Activated CD8-positive, alpha-beta T cell treated with anti-CD3 and anti-CD28 coated beads, Interleukin-2, amount 10 ng/mL, durations not matched to agents 7 days and 5 days (primary cell): ENCODE measurements around the gene TFEB. TPM values are rescaled to one million over a fixed set of nuclear protein-coding genes. Genes with fewer than 3 reads are reported as not detected.

ENCODE experiments used
- ATAC-seq: fragments of 150-1000 bp; cut with Tn5 transposase; one replicate; pipeline ENCODE4 v1.10.0; 2021; ENCODE audit warnings: moderate library complexity
- CTCF ChIA-PET: fragments of 350-600 bp; sonication (Branson Sonifier 250); formaldehyde crosslinking; loops from one replicate; lab custom pipeline; 2021; ENCODE audit warnings: antibody characterized with exemption; lab: Charles Lee
- POLR2A ChIA-PET: fragments of 350-600 bp; sonication (Branson Sonifier 250); formaldehyde crosslinking; loops from one replicate; lab custom pipeline; 2021; ENCODE audit warnings: antibody characterized with exemption; lab: Charles Lee
- DNase-seq: peaks from one replicate; pipeline ENCODE4 v3.0.0-alpha.2; 2020
- H3K27ac Mint-ChIP-seq: one replicate; pipeline ENCODE4 v1.8.0; 2021; ENCODE audit warnings: mild to moderate bottlenecking, mixed read lengths
- H3K27me3 Mint-ChIP-seq: one replicate; pipeline ENCODE4 v1.8.0; 2021; ENCODE audit warnings: low read depth, mixed read lengths
- H3K36me3 Mint-ChIP-seq: one replicate; pipeline ENCODE4 v1.8.0; 2021; ENCODE audit warnings: low read depth, mixed read lengths
- H3K4me1 Mint-ChIP-seq: one replicate; pipeline ENCODE4 v1.8.0; 2021; ENCODE audit warnings: low read depth, mixed read lengths
- H3K4me3 Mint-ChIP-seq: one replicate; pipeline ENCODE4 v1.8.0; 2021; ENCODE audit warnings: mild to moderate bottlenecking, mixed read lengths
- H3K9me3 Mint-ChIP-seq: one replicate; pipeline ENCODE4 v1.8.0; 2022; ENCODE audit warnings: mixed read lengths; ENCODE audit not compliant: insufficient read depth
- total RNA-seq, 2 experiments: library from RNA; stranded (reverse); gene quantifications; one replicate each; pipeline ENCODE4 v1.2.3, GENCODE V29; 2021

The TFEB gene
- total RNA-seq, 2 experiments from 2014 or later: 18.5 to 21.2 TPM

- Mint-ChIP-seq H3K9me3 (no peaks in the 10 kb centered on the region), H3K36me3 (no peaks in the 10 kb centered on the region), H3K27me3 (peaks cover 2% of the 10 kb centered on the region), H3K4me3 (no peak overlapping the region), H3K4me1 (peaks cover 17% of the 10 kb centered on the region), H3K27ac (no peak overlapping the region)
- CTCF ChIA-PET: interaction anchor here (1.2 to 3.0 kb wide), 4 partner anchors 78 to 313 kb away, joined by 3 to 24 read pairs (median 8); no protein-coding TSS in a partner anchor
- DNase-seq (no peak), ATAC-seq (no peak)
- POLR2A ChIA-PET: no interaction called here
These were observed 55.0 kb downstream of the TFEB start for GRCh38 chr6:41680182-41680965.

DNA sequence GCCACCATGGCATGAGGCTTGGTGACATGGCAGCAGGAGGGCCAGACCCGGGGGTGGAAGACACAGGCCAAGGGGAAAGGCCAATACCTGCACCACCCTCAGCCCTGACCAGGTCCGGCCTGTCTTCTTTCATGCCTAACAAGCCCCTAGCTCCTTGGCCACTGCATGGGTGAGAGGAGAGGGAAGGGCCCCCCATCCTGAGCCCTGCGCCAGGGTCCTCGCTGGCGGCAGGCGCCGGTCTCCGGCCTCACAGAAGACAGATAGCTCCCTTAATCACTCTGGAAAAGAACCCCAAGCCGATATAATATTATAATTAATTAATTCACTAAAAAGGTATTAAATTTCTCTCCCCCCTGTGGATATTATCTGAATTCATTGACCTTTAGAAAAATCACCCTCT, 55.7 kb downstream of the TFEB start:
- Mint-ChIP-seq H3K36me3 (no peaks in the 10 kb centered on the region), H3K4me3 (no peak overlapping the region), H3K4me1 (peaks cover 17% of the 10 kb centered on the region), H3K27me3 (peaks cover 2% of the 10 kb centered on the region), H3K27ac (no peak overlapping the region), H3K9me3 (no peaks in the 10 kb centered on the region)
- no peak for DNase-seq
- POLR2A ChIA-PET: no interaction called here
- ATAC-seq: no peak
- CTCF ChIA-PET: interaction anchor here (1.1 to 3.0 kb wide), 5 partner anchors 77 to 373 kb away, joined by 3 to 24 read pairs (median 5); no protein-coding TSS in a partner anchor

GRCh38 chr6:41678511-41679084, 56.8 kb downstream of the TFEB start:
- Mint-ChIP-seq H3K27ac (no peak overlapping the region), H3K4me3 (no peak overlapping the region), H3K36me3 (no peaks in the 10 kb centered on the region), H3K4me1 (peaks cover 14% of the 10 kb centered on the region), H3K27me3 (peaks cover 2% of the 10 kb centered on the region), H3K9me3 (no peaks in the 10 kb centered on the region)
- ATAC-seq (no peak), DNase-seq (no peak)
- CTCF ChIA-PET: interaction anchor here (1.1 to 1.4 kb wide), 2 partner anchors 254 to 372 kb away, joined by 3 to 5 read pairs; no protein-coding TSS in a partner anchor
- POLR2A ChIA-PET: no interaction called here

- H3K9me3 Mint-ChIP-seq: no peaks in the 10 kb centered on the region
- ChIA-PET POLR2A (no interaction called here), CTCF (no interaction called here)
These were observed 58.1 kb downstream of the TFEB start for GRCh38 chr6:41677124-41677921.

GRCh38 chr6:41676431-41676830, 59.0 kb downstream of the TFEB start:
- ATAC-seq (no peak), DNase-seq (no peak)
- POLR2A ChIA-PET: no interaction called here
- Mint-ChIP-seq H3K27ac (no peak overlapping the region), H3K4me3 (no peak overlapping the region), H3K36me3 (no peaks in the 10 kb centered on the region), H3K4me1 (no peaks in the 10 kb centered on the region), H3K9me3 (no peaks in the 10 kb centered on the region), H3K27me3 (peaks cover 2% of the 10 kb centered on the region)
- CTCF ChIA-PET: no interaction called here

More at GRCh38 chr6:41677124-41677921, 58.1 kb downstream of the TFEB start:
- Mint-ChIP-seq H3K36me3 (no peaks in the 10 kb centered on the region), H3K27ac (no peak overlapping the region), H3K27me3 (peaks cover 2% of the 10 kb centered on the region), H3K4me3 (no peak overlapping the region), H3K4me1 (peaks cover 4% of the 10 kb centered on the region)
- DNase-seq (no peak), ATAC-seq (no peak)

DNA sequence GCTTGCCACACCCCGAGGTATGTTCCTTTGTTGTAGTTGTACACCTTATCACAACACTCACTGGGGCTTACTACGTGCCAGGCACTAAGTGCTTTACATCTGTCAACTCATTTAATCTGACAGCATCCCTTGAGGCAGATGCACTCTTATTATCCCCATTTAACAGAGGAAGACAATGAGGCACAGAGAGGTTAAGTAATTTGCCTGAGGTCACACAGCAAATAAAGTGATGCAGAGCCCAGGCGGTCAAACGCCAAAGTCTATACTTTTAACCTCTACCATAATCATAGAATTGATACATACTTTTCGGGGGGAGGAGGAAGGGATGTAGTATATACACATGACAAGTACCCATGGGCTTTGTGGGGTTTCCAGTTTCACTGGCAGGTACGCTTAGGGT, 59.4 kb downstream of the TFEB start:
- H3K27me3 Mint-ChIP-seq: peaks cover 2% of the 10 kb centered on the region
- no peak overlapping the region for H3K4me3 Mint-ChIP-seq
- H3K9me3 Mint-ChIP-seq: no peaks in the 10 kb centered on the region

GRCh38 chr6:41675176-41675775, 60.1 kb downstream of the TFEB start:
- ATAC-seq (no peak), DNase-seq (no peak)
- no peak overlapping the region for H3K27ac Mint-ChIP-seq
- no peaks in the 10 kb centered on the region for H3K36me3 Mint-ChIP-seq
- no peak overlapping the region for H3K4me3 Mint-ChIP-seq
- CTCF ChIA-PET: interaction anchor here (1.1 to 1.3 kb wide), 2 partner anchors 8 to 307 kb away, joined by 3 to 7 read pairs; no protein-coding TSS in a partner anchor
- H3K4me1 Mint-ChIP-seq: no peaks in the 10 kb centered on the region
- H3K9me3 Mint-ChIP-seq: no peaks in the 10 kb centered on the region
- H3K27me3 Mint-ChIP-seq: peaks cover 4% of the 10 kb centered on the region
- POLR2A ChIA-PET: no interaction called here

More for the DNA sequence above, 59.4 kb downstream of the TFEB start:
- no peaks in the 10 kb centered on the region for H3K4me1 Mint-ChIP-seq
- H3K36me3 Mint-ChIP-seq: no peaks in the 10 kb centered on the region
- H3K27ac Mint-ChIP-seq: no peak overlapping the region
- DNase-seq: no peak
- ChIA-PET CTCF (no interaction called here), POLR2A (no interaction called here)
- no peak for ATAC-seq

GRCh38 chr6:41674231-41675000, 61.0 kb downstream of the TFEB start:
- POLR2A ChIA-PET: no interaction called here
- Mint-ChIP-seq H3K9me3 (no peaks in the 10 kb centered on the region), H3K36me3 (no peaks in the 10 kb centered on the region), H3K27ac (no peak overlapping the region), H3K27me3 (peaks cover 10% of the 10 kb centered on the region), H3K4me1 (no peaks in the 10 kb centered on the region), H3K4me3 (no peak overlapping the region)
- CTCF ChIA-PET: interaction anchor here (1.1 to 1.3 kb wide), 2 partner anchors 9 to 306 kb away, joined by 3 to 7 read pairs; no protein-coding TSS in a partner anchor
- ATAC-seq (no peak), DNase-seq (no peak)

DNA sequence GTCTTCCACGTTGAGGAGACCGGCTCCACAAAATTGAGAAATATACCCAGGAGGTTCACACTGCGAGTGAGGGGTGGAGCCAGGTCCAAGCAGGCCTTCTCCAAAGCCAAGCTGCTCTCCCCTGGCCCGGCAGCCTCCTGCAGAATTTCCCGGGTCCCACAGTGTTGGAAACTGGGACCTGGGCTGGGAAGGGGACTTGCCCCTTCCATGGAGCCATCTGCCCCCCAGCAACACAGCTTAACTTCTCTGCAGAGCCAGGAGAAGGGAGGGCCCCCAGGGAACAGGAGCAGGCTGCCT, 61.8 kb downstream of the TFEB start:
- no peak overlapping the region for H3K4me3 Mint-ChIP-seq
- H3K4me1 Mint-ChIP-seq: no peaks in the 10 kb centered on the region
- ChIA-PET POLR2A (no interaction called here), CTCF (interaction anchor here (1.3 kb wide), 1 partner anchor 33 kb away, joined by 3 read pairs; no protein-coding TSS in a partner anchor)
- H3K27me3 Mint-ChIP-seq: peaks cover 13% of the 10 kb centered on the region
- H3K36me3 Mint-ChIP-seq: no peaks in the 10 kb centered on the region
- no peaks in the 10 kb centered on the region for H3K9me3 Mint-ChIP-seq
- no peak for ATAC-seq
- H3K27ac Mint-ChIP-seq: no peak overlapping the region
- DNase-seq: no peak

GRCh38 chr6:41672816-41673703, 62.3 kb downstream of the TFEB start:
- Mint-ChIP-seq H3K36me3 (no peaks in the 10 kb centered on the region), H3K27ac (no peak overlapping the region), H3K27me3 (peaks cover 15% of the 10 kb centered on the region), H3K4me1 (peaks cover under 1% of the 10 kb centered on the region), H3K4me3 (no peak overlapping the region), H3K9me3 (no peaks in the 10 kb centered on the region)
- no peak for DNase-seq
- POLR2A ChIA-PET: interaction anchor here (1.0 kb wide), 1 partner anchor 94 kb away, joined by 3 read pairs; no protein-coding TSS in a partner anchor
- CTCF ChIA-PET: interaction anchor here (1.3 kb wide), 1 partner anchor 34 kb away, joined by 3 read pairs; no protein-coding TSS in a partner anchor
- ATAC-seq: no peak
